KMS-11 (cell line): ENCODE data around the gene HMOX1.

Source experiments
- H2AFZ ChIP-seq: fragments of 200-600 bp; sonication (generic); 2 replicates; pipeline ENCODE4 v1.6.1; 2016; ENCODE audit warnings: antibody characterized with exemption, mixed run types, low read depth
- H3K27ac ChIP-seq: fragments of 200-600 bp; sonication (generic); 2 replicates; pipeline ENCODE4 v1.6.1; 2016; ENCODE audit warnings: mild to moderate bottlenecking, mixed run types
- H3K27me3 ChIP-seq: fragments of 200-600 bp; sonication (generic); 2 replicates; pipeline ENCODE4 v1.6.1; 2017; ENCODE audit warnings: mild to moderate bottlenecking, low read depth, mixed run types, moderate library complexity; ENCODE audit not compliant: insufficient read depth
- H3K36me3 ChIP-seq: fragments of 200-600 bp; sonication (generic); 2 replicates; pipeline ENCODE4 v1.6.1; 2017; ENCODE audit warnings: mild to moderate bottlenecking, mixed run types; ENCODE audit not compliant: insufficient read depth
- H3K4me1 ChIP-seq: fragments of 200-600 bp; sonication (generic); 2 replicates; pipeline ENCODE4 v1.6.1; 2016; ENCODE audit warnings: mild to moderate bottlenecking, low read depth, mixed run types; ENCODE audit not compliant: poor library complexity, severe bottlenecking
- H3K4me2 ChIP-seq: fragments of 200-600 bp; sonication (generic); 2 replicates; pipeline ENCODE4 v1.7.0; 2016; ENCODE audit warnings: mild to moderate bottlenecking, mixed run types
- H3K4me3 ChIP-seq: fragments of 200-600 bp; sonication (generic); IDR thresholded peaks from 2 replicates; pipeline ENCODE4 v1.6.1; 2017; ENCODE audit warnings: low read depth, low read length, mixed read lengths; ENCODE audit not compliant: insufficient read depth
- H3K79me2 ChIP-seq: fragments of 200-600 bp; sonication (generic); 2 replicates; pipeline ENCODE4 v1.6.1; 2016; ENCODE audit warnings: low read depth, mixed run types; ENCODE audit not compliant: insufficient read depth
- H3K9ac ChIP-seq: fragments of 200-600 bp; sonication (generic); 2 replicates; pipeline ENCODE4 v1.6.1; 2016; ENCODE audit warnings: mild to moderate bottlenecking, mixed run types
- H4K20me1 ChIP-seq: fragments of 200-600 bp; sonication (generic); 2 replicates; pipeline ENCODE4 v1.6.1; 2016; ENCODE audit warnings: mild to moderate bottlenecking, mixed run types; ENCODE audit not compliant: insufficient read depth
- TF ChIP-seq, protein P1 (sequence below): fragments of 200-600 bp; sonication (generic); conservative IDR thresholded peaks from 2 replicates; pipeline ENCODE4 v1.6.1; 2017; ENCODE audit warnings: low read depth, mild to moderate bottlenecking, antibody characterized with exemption, low read length, moderate library complexity, mixed read lengths

Gene HMOX1, protein sequence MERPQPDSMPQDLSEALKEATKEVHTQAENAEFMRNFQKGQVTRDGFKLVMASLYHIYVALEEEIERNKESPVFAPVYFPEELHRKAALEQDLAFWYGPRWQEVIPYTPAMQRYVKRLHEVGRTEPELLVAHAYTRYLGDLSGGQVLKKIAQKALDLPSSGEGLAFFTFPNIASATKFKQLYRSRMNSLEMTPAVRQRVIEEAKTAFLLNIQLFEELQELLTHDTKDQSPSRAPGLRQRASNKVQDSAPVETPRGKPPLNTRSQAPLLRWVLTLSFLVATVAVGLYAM

DNA sequence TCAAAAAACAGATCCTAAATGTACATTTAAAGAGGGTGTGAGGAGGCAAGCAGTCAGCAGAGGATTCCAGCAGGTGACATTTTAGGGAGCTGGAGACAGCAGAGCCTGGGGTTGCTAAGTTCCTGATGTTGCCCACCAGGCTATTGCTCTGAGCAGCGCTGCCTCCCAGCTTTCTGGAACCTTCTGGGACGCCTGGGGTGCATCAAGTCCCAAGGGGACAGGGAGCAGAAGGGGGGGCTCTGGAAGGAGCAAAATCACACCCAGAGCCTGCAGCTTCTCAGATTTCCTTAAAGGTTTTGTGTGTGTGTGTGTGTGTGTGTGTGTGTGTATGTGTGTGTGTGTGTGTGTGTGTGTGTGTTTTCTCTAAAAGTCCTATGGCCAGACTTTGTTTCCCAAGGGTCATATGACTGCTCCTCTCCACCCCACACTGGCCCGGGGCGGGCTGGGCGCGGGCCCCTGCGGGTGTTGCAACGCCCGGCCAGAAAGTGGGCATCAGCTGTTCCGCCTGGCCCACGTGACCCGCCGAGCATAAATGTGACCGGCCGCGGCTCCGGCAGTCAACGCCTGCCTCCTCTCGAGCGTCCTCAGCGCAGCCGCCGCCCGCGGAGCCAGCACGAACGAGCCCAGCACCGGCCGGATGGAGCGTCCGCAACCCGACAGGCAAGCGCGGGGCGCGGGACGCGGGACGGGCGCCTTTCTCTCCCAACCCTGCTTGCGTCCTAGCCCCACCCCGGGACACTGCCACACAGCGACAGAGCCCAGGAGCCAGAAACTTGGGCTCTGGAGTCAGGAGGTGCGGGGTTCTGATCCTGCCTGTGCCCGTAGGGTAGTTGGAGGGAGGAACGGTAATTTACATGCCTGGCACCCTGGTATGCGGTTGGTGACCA, at the start of gene HMOX1:
Gene HMOX1 (plus strand): TSS at position 560 of the 887 bp plus-strand sequence. CDS start 78 bp downstream, at position 638.
- Histone ChIP-seq H4K20me1 (no peaks in the 10 kb centered on the region), H3K4me2 (peak within 1 kb of the TSS; percentile 77), H2AFZ (peak within 1 kb of the TSS; percentile 93), H3K27ac (peak within 1 kb of the TSS; percentile 39; the same call in 1 of the 2 replicates), H3K4me1 (peaks cover 45% of the 10 kb centered on the region), H3K9ac (peak within 1 kb of the TSS; percentile 48; the same call in 1 of the 2 replicates), H3K27me3 (no peaks in the 10 kb centered on the region), H3K36me3 (no peaks in the 10 kb centered on the region), H3K79me2 (no peaks in the 10 kb centered on the region), H3K4me3 (no peak within 1 kb of the TSS)
- TF ChIP-seq, protein P1, sequence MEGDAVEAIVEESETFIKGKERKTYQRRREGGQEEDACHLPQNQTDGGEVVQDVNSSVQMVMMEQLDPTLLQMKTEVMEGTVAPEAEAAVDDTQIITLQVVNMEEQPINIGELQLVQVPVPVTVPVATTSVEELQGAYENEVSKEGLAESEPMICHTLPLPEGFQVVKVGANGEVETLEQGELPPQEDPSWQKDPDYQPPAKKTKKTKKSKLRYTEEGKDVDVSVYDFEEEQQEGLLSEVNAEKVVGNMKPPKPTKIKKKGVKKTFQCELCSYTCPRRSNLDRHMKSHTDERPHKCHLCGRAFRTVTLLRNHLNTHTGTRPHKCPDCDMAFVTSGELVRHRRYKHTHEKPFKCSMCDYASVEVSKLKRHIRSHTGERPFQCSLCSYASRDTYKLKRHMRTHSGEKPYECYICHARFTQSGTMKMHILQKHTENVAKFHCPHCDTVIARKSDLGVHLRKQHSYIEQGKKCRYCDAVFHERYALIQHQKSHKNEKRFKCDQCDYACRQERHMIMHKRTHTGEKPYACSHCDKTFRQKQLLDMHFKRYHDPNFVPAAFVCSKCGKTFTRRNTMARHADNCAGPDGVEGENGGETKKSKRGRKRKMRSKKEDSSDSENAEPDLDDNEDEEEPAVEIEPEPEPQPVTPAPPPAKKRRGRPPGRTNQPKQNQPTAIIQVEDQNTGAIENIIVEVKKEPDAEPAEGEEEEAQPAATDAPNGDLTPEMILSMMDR, result no peak

DNA sequence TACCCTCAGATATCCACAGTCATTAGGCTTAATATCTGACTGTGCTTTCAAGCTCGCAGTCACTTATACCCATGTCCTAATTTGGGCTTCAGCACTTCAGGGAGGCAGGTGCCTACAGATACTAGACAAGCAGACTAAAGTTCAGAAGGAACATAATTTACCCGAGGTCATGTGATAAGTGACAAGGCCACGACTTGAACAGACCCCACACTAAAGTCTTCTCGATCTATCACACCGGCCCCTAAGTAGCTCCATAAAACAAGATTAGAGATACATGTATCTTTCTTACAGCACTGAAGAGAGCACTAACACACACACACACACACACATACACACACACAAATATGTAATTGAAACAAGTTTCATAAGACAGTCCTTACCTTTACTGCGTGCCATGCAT, 48.6 kb upstream of the HMOX1 start:
- H3K79me2 ChIP-seq, result no peaks in the 10 kb centered on the region
- no peak overlapping the region for H3K9ac ChIP-seq
- no peak overlapping the region for H3K4me3 ChIP-seq
- H2AFZ ChIP-seq, result no peak overlapping the region
- H3K27me3 ChIP-seq, result no peaks in the 10 kb centered on the region
- H3K27ac ChIP-seq, result no peak overlapping the region
- TF ChIP-seq, protein P1, result no peak
- no peaks in the 10 kb centered on the region for H4K20me1 ChIP-seq
- peaks cover 33% of the 10 kb centered on the region for H3K4me1 ChIP-seq
- no peaks in the 10 kb centered on the region for H3K36me3 ChIP-seq
- H3K4me2 ChIP-seq, result no peak overlapping the region

DNA sequence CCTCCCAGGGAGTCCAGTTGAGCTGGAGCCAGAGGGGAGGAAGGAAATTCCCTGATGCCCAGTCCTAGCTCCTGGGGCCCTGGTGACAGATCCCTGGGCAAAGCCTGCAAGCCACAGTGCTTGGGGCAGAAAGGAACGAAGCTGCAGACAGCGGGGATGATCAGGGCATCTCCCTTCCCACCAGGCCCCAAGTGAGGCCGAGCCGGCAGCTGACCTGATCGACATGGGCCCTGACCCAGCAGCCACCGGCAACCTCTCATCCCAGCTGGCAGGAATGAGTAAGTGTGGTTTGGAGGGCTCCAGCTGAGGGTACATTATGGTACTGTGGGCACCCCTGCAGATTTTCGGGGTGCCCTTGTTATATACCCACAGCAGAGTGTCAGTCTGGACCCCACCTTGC, 47.7 kb upstream of the HMOX1 start:
- no peak overlapping the region for H3K4me2 ChIP-seq
- no peaks in the 10 kb centered on the region for H3K27me3 ChIP-seq
- H3K27ac ChIP-seq, result no peak overlapping the region
- no peaks in the 10 kb centered on the region for H4K20me1 ChIP-seq
- H3K9ac ChIP-seq, result no peak overlapping the region
- no peaks in the 10 kb centered on the region for H3K36me3 ChIP-seq
- peaks cover 35% of the 10 kb centered on the region for H3K4me1 ChIP-seq
- H3K4me3 ChIP-seq, result no peak overlapping the region
- TF ChIP-seq, protein P1, result no peak
- no peak overlapping the region for H2AFZ ChIP-seq
- H3K79me2 ChIP-seq, result no peaks in the 10 kb centered on the region

DNA sequence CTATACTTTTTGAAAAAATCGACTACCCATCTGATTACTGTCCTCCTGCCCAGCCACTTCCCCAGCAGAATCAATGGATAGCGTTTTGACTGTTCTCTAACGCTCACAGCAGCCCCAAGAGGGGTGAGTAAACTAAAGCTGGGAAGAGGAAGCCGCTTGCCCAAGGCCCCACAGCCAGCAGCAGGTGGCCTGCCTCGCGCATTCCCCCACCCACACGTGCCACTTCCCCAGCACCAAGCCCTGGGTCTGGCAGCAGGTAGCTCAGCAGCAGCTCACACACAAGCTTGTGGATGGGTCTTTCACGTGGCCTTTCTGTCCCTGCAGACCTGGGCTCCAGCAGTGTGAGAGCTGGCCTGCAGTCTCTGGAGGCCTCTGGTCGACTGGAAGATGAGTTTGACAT, 46.9 kb upstream of the HMOX1 start:
- H3K36me3 ChIP-seq, result no peaks in the 10 kb centered on the region

More for the DNA sequence above, 46.9 kb upstream of the HMOX1 start:
- TF ChIP-seq, protein P1, result no peak
- no peak overlapping the region for H3K4me3 ChIP-seq
- H3K9ac ChIP-seq, result no peak overlapping the region
- no peaks in the 10 kb centered on the region for H3K79me2 ChIP-seq
- H3K4me2 ChIP-seq, result no peak overlapping the region
- peaks cover 30% of the 10 kb centered on the region for H3K4me1 ChIP-seq
- no peak overlapping the region for H2AFZ ChIP-seq
- no peaks in the 10 kb centered on the region for H3K27me3 ChIP-seq
- no peaks in the 10 kb centered on the region for H4K20me1 ChIP-seq
- no peak overlapping the region for H3K27ac ChIP-seq
